HG03039 (cell line): ENCODE data around the gene IL36RN.

Source experiments
- ATAC-seq: cut with Tn5 transposase; IDR thresholded peaks from one replicate; pipeline ENCODE4 v1.9.1; 2021; ENCODE audit warnings: mild to moderate bottlenecking, moderate library complexity; ENCODE audit not compliant: unreplicated experiment

Gene IL36RN

DNA sequence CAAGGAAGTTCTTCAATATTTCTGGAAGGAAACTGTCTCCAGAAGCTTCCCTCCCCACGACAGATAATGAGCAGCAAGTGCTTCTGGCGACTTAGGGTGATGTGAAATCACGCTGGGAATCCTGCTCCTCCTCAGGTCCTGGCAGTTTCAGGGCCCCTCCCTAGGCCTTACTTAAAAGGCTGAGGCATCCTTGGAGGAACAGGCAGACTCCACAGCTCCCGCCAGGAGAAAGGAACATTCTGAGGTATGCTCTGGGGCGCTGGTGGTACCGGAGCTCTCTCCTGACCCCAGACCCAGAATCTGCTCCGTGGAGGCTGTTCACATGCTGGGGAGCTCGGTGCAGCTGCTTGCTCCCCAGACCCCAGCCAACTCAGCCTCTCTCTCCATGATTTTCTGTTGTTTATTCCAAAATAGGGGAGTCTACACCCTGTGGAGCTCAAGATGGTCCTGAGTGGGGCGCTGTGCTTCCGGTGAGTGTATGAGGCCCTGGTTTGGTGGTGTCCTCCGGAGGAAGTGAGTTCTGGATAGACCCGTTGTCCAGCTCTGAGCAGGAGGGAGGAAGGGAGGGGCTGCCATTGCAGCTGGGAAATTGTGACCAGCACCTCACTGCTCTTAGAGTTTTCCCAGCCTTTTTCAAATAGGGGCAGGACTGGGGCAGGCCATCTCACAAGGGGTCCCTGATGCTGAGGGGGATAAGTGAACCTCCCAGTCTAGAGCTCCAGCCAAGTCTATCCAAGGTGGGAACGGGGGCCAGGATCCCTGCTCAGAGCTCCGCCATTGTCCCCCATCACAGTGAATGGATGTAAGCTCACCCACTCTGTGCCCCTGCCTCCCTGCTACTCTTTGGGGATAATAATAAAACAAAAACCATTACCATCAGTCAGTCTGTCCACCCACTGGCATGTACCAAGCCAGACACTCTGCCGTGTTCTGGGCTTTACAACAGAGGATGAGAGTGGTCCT lies at the start of gene IL36RN:
IL36RN (plus strand) TSS at position 201 of the 963 bp plus-strand sequence; CDS start at position 442, 241 bp downstream.
- no peak for ATAC-seq

GRCh38 chr2:113009622-113010021 lies 49.4 kb upstream of the IL36RN start:
- no peak for ATAC-seq

DNA sequence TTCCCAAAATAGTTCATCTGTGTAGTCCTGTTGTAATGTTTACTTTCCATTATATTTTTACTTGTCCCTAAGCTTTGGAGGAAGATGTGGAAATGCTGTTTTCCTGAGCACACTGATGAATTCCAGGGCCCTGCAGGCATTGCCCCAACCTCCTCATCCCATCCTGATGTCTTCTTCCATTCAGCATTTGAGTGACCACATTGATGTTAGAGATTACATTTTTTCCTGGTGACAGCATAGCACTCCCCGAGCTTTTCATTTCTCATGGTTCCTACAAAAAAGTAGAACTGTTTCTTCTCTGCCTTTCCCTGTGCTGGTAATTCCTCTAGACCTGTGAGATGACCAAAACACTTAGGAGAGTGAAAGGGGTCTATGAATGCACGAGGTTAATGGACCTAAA lies 48.9 kb upstream of the IL36RN start:
- no peak for ATAC-seq

GRCh38 chr2:113011108-113011507 lies 47.9 kb upstream of the IL36RN start:
- ATAC-seq: no peak

GRCh38 chr2:113012436-113013335 lies 46.3 kb upstream of the IL36RN start:
- no peak for ATAC-seq

- no peak for ATAC-seq
Measured at GRCh38 chr2:113013336-113013661, 45.7 kb upstream of the IL36RN start.

- no peak for ATAC-seq
Measured at GRCh38 chr2:113014067-113014466, 44.9 kb upstream of the IL36RN start.

DNA sequence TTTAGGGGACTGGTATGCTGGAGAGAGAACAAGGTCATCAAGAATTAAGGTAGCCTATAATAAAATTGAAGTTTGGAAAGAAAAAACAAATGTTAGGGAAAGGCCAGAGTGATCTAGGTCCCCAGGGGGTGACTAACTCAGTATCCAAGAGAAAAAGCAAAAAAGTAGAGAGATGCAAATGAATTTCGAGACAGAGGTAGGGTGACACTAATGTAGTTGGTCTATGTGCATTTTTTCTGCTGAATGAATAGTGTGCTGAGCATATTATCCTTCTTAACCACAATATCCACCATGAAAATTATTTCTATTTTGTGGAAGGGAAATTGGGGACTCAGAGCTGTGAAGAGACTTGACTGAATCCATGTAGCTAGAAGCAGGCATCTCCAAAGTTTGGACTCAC lies 44.0 kb upstream of the IL36RN start:
- ATAC-seq: no peak

DNA sequence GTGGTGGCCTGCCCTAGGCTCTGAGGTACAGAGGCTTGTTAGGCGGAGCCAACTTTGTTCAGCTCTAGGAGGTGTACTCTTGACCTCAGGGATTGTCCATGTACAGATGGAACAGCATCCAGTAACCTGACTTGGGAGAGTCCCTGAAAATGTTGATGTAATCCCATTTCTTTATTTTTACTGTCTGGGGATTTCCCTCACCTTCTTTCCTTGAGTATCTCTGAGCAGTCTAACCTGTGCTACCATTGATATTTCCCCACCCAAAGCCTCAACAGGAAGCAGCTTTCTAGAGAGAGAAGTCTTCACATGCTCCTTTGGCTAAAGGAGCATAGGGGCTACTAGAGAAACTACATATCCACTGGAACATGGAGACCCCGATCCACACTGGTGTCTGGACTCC lies 43.3 kb upstream of the IL36RN start:
- ATAC-seq: no peak

- no peak for ATAC-seq
Measured at GRCh38 chr2:113018509-113018908, 40.5 kb upstream of the IL36RN start.

GRCh38 chr2:113021312-113021711 lies 37.7 kb upstream of the IL36RN start:
- no peak for ATAC-seq

DNA sequence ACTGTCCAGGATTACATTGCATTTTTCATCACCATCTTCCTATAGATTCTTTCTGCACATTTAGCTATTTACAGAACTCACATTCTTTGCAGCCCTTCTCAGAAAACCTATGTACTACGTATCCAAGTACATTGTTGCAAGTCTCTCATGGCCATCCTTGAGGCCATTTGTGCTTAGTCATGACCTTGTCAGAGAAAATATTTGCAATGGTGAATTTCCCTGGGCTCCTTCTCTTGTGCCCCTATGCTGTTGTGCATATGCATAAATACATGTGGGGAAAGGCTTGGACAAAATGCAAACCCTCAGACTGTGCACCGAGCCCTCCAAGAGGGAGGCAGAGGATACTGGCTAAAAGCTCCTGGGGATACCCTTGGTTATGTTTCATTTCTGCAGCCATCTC lies 34.2 kb upstream of the IL36RN start:
- ATAC-seq: no peak

DNA sequence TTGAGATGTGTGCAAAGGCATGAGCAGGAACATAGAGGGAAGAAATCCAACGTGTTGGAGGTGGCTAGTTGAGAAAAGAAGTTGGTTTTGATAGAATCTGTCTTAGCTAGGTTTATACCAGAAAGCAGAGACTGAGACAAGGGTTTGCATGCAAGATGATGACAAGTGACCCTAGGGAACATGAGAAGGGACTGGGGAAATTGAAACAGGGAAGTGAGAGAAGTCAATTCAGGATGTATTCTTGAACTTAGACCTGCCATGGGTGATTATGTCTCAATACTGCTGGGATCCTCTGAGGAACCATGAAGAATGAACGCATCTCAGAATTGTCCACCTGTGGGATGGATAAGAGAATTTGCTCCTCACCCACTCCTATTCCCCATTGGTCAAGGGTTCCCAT lies 33.3 kb upstream of the IL36RN start:
- no peak for ATAC-seq

DNA sequence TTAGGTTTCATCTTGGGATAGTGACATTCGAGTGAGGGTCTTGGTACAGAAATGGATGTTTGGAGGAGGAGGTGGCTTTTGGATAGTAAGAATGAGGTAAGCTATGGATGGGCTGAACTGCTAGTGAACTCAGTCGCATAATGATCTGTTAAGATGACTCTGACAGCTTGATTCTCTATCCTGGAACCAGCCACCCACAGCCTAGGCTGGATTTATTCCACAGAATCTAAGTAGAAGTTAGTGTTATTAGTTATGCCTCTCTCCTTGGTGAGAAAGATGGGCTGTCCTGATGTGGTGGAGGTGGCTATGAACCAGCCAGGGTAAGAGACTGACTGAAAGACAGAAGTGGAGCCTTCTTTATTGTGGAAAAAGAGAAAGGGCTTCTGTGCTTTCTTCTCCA lies 31.3 kb upstream of the IL36RN start:
- no peak for ATAC-seq

- ATAC-seq: no peak
Measured at GRCh38 chr2:113028112-113028511, 30.9 kb upstream of the IL36RN start.

DNA sequence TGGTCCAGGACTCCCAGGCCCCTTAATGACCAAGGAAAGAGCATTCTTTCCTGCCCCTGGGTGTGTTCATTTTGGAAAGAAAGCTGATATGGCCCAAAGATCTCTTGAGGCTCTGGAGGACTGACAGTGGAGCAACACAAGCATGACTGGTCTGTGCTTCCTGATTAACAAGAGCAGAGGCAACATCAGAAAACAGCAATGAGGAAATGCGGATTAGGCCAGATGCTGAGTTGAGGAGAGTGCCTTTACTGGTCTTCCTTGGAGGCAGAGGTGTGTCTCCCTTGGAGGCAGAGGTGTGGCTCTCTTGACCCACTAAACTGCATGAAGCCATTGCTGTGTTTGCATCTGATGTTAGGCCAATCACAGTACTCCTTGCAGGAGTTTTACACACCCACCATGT lies 26.3 kb upstream of the IL36RN start:
- ATAC-seq: no peak

- ATAC-seq: no peak
Measured at GRCh38 chr2:113034016-113034415, 25.0 kb upstream of the IL36RN start.

- no peak for ATAC-seq
Measured at GRCh38 chr2:113036763-113037162, 22.2 kb upstream of the IL36RN start.

DNA sequence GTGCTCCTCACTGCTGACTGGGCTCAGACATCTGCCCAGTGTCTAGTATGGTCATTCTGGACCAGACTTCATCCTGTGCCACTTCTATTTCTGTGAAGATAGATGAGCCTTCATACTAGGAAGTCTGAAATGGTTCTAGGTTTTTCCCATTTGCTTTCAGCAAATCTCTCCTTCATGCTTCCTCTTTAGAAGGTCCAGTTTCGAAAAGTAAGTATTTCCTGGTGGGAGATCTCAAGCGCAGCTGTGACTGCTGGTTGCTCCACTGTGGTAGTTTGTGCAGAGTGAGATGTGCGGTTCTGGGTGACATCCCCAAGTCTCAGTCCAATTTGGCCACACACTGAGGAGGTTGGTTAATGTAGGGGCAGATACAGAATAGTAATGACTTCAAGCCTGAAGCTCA lies 20.7 kb upstream of the IL36RN start:
- no peak for ATAC-seq

- ATAC-seq: no peak
Measured at GRCh38 chr2:113039158-113039557, 19.8 kb upstream of the IL36RN start.

GRCh38 chr2:113039719-113040118 lies 19.3 kb upstream of the IL36RN start:
- no peak for ATAC-seq

- ATAC-seq: no peak
Measured at GRCh38 chr2:113041871-113042270, 17.1 kb upstream of the IL36RN start.
